DND-41 (cell line): ENCODE measurements around the gene MICAL2.

Source experiments
- EZH2 ChIP-seq: IDR thresholded peaks from 3 replicates; pipeline ENCODE4 v1.6.1; 2012; ENCODE audit warnings: borderline replicate concordance, low read depth, mild to moderate bottlenecking, moderate library complexity, low read length, inconsistent platforms; ENCODE audit not compliant: severe bottlenecking
- TF ChIP-seq, protein P1 (sequence below): IDR thresholded peaks from 2 replicates; pipeline ENCODE4 v1.5.1; 2012; ENCODE audit warnings: borderline replicate concordance, low read length, moderate library complexity, mild to moderate bottlenecking; ENCODE audit not compliant: poor library complexity, severe bottlenecking; ENCODE audit errors: extremely low read depth

DNA sequence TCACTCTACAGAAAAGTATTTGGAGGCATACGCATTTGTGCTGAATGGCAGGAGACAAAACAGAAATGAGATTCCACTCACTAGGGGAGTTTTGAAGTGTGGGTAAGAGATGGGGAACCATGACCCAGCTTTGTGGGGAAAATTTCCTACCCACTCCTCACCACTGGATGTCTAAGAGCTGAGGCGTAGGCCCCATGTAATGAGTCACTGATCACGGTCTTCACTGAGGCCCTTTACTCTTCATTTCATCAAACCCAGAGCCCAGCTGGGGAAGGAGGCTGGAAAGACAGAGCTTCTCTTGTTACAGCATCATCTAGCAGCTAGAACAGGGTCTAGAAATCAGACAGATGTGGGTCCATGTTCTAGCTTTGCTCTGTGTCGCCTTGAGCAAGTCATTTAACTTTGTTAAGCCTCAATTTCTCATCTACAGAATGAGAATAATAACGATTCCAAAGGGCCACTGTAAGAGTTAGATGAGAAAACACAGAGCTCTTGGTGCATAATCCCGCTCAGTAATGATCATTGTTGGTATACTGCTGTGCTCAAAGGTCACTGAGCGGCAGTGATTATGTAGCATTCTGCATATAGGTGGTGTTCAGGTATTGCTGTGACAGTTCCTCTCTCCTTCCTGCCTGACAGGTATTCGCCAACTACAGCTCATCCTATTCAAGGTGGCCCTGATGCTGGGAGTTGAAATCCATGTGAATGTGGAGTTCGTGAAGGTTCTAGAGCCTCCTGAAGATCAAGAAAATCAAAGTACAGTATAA lies 97.2 kb downstream of the MICAL2 start:
- TF ChIP-seq, protein P1, sequence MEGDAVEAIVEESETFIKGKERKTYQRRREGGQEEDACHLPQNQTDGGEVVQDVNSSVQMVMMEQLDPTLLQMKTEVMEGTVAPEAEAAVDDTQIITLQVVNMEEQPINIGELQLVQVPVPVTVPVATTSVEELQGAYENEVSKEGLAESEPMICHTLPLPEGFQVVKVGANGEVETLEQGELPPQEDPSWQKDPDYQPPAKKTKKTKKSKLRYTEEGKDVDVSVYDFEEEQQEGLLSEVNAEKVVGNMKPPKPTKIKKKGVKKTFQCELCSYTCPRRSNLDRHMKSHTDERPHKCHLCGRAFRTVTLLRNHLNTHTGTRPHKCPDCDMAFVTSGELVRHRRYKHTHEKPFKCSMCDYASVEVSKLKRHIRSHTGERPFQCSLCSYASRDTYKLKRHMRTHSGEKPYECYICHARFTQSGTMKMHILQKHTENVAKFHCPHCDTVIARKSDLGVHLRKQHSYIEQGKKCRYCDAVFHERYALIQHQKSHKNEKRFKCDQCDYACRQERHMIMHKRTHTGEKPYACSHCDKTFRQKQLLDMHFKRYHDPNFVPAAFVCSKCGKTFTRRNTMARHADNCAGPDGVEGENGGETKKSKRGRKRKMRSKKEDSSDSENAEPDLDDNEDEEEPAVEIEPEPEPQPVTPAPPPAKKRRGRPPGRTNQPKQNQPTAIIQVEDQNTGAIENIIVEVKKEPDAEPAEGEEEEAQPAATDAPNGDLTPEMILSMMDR, result no peak
- TF ChIP-seq EZH2, result no peak
